NCI-H69 (cell line): ENCODE measurements around the gene PIGH.
"Not testable (repeated sequence)": the region's sequence is repeated elsewhere in the genome, so short reads cannot be mapped to it uniquely, and the experiment has no call there.

Experiments used
- DNase-seq: peaks from one replicate; lab custom pipeline; 2025; lab: John Stamatoyannopoulos, UW

Gene PIGH

DNA sequence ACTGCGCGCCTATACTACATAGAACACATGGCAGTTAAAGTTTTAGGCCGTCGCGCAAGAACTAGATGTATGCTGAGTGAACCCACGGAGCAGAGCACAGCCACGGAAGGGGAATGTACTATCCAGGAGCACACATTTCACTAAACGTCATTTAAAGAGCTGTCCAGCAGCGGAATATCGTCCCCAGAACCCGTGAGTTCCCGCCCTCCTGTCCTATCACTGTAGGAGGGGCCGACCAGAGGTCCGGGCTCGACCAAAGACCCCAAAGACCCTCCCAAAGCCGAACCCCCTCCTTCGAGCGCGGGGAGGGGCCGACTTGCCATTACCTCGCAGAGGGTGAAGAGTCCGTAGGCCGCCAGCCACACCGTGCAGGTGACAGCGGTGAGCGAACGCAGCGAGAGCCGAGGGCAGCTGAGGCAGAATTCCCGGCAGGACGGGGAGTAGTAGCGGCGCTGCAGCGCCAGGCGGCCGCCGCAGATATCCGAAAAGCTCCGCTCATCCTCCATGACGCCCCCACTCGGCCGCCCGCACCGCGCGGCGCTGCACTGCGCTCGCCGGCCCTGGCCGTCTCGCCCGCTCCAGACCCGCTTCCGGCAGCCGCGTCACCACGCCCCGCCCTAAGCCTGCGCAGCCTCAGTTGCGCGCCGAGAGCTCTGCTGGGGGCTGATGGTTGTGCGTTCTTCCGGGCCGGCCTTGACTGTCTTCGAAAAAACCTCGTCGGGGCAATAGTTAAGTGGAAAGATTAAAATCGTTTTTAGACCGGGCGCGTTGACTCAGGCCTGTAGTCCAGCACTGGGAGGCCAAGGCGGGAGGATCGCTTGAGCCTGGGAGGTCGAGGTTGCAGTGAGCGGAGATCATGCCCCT is at the start of gene PIGH:
TSS of gene PIGH (minus strand) at position 571 of the 864 bp plus-strand sequence. CDS start at position 506, 65 bp downstream.
- peak; percentile 95 for DNase-seq

DNA sequence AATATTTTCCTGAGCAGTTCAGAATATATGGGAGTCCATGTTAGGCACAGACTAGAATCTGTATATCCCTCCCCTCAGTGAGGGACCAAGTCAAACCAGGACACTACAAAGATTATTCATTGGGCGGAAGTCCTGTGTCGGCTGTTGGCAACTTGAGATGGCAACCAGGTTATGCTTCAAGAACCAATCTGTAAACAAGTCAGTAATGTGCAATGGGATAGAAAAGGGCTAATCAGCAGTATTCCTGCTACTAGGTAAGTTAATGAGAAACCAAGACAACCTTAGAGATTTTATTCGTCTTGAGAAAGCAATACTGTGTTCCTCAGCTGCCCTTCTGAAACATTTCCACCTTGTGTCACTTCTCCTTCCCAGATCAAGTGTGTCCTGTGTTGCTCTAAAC is 46.1 kb upstream of the PIGH start:
- DNase-seq: no peak

GRCh38 chr14:67645414-67645813 is 45.3 kb upstream of the PIGH start:
- DNase-seq: no peak

GRCh38 chr14:67644428-67644827 is 44.4 kb upstream of the PIGH start:
- no peak for DNase-seq

- DNase-seq: peak; percentile 10
Measured at GRCh38 chr14:67643713-67644112, 43.6 kb upstream of the PIGH start.

GRCh38 chr14:67641902-67642749 is 42.1 kb upstream of the PIGH start:
- no peak for DNase-seq

GRCh38 chr14:67641480-67641879 is 41.4 kb upstream of the PIGH start:
- DNase-seq: no peak

DNA sequence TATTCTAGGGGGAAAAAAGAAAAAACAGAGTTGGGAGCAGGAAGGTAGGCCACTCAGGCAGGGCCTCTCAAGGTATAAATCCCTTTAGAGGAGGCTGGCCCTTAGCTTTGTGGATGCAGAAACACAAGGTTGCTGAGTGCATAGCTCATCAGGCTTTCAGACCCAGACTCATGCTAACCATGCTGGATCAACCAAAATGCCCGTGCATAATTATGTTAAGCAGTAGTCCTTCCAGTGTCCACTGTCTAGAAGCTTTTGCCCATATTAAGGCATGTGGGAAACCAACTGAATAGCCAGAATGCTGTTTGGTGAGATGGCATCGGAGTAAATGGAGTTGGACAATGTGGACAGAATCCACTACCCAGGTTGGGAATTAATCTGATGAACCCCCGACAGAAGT is 38.6 kb upstream of the PIGH start:
- DNase-seq: no peak

GRCh38 chr14:67636361-67636919 is 36.4 kb upstream of the PIGH start:
- peak; percentile 24 for DNase-seq

- DNase-seq: no peak
Measured at GRCh38 chr14:67633451-67634147, 33.5 kb upstream of the PIGH start.

GRCh38 chr14:67630938-67631337 is 30.9 kb upstream of the PIGH start:
- DNase-seq: no peak

- DNase-seq: no peak
Measured at GRCh38 chr14:67630186-67630585, 30.1 kb upstream of the PIGH start.

DNA sequence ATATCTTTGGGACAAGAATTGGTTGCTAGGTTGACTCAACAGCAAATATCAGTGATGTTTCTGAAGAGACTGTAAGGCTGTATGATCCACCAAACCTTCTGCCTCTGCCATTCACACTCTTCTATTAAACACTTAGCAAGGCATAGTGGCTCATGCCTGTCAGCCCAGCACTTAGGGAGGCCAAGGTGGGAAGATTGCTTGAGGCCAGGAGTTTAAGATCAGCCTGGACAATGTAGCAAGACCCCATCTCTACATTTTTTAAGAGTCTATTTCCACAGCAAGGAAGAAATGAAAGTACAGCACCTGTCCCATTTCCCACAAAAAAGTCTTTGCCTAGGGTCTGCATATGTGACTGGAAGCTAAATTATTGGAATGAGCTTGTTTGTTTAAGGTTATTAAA is 27.5 kb upstream of the PIGH start:
- no peak for DNase-seq

- not testable (repeated sequence) for DNase-seq
Measured at GRCh38 chr14:67626131-67626530, 26.1 kb upstream of the PIGH start.

DNA sequence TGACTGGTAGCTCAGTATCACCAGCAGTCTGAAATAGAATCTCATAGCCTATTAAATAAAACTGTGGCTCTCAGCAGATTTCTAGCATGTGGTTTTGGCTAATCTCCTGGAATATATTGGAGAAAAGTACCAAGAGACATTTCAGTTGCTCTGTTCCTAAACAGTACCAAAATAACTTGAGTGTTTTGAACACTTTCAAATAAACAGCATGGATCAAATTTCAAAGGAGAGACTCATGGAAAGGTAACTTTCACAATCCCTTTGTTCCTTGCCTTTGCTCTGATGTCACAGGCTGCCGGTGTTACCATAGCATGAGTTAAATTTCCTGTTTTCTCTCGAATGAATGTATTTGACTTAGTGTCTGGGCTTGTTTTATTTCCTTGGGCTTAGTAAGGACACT is 23.0 kb upstream of the PIGH start:
- no peak for DNase-seq

- DNase-seq: no peak
Measured at GRCh38 chr14:67622675-67623074, 22.6 kb upstream of the PIGH start.

DNA sequence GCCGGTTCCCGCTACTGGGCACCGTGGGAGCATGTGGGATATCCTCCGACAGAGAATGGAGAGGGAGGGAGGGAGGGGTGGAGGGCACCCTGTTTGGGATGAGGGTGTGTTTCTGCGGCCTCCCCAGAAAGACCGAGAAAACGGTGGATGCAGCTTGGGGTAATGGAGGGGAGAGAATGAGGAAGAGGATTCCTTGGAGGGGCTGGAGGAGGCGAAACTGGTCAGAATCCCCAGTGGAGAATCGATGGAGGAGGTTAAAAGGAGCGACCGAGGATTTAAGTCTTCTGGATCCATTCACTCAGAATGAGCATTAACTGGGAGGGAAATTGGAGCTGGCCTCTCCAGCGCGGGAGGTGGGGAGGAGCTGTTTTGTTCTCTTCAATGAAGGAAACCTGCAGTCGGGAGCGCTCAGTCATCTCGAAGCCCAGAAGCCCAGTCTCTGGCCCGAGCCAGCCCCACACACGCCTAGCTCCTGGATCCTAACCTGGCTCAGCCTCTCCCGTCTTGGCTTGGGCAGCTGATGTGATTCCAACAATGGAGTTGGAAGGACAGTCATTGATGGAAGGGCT is 20.2 kb upstream of the PIGH start:
- peak; percentile 70 for DNase-seq

DNA sequence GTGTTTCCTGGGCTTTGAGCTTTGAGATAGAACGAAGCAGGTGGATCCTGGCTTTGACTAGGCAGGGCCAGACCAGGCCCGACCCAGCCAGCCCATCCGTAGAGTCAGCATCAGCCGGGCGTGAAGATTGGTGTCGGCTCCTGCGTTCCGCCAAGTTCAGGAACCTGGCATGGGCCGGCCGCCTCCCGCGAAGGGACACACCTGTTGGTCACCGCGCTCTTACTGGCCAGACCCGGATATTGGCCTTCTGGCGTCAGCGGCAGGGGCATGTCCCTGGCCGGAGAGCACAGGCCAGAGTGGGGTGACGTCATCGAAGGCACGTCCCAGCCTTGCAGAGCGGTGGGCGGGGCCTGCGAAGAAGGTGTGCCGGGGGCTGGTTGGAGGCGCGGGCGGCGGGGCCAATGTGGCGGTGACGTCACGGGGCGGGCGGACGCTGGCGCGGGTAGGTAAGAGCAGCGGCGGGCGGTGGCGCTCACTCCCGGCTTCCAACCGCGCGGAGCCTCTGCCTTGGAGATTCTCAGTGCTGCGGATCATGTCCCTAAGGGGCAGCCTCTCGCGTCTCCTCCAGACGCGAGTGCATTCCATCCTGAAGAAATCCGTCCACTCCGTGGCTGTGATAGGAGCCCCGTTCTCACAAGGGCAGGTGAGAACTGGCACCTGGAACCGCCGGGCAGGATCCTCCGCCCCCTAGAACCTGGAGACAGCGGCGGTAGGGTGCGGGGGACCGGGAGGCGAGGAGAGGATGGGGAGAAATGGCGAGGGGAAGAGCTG is 19.6 kb upstream of the PIGH start, which contains the start of gene ARG2:
TSS of gene ARG2 (plus strand) at position 475 of the 771 bp plus-strand sequence. CDS start at position 533, 58 bp downstream.
- peak; percentile 99 for DNase-seq

GRCh38 chr14:67618617-67619063 is 18.6 kb upstream of the PIGH start:
- peak; percentile 71 for DNase-seq

DNA sequence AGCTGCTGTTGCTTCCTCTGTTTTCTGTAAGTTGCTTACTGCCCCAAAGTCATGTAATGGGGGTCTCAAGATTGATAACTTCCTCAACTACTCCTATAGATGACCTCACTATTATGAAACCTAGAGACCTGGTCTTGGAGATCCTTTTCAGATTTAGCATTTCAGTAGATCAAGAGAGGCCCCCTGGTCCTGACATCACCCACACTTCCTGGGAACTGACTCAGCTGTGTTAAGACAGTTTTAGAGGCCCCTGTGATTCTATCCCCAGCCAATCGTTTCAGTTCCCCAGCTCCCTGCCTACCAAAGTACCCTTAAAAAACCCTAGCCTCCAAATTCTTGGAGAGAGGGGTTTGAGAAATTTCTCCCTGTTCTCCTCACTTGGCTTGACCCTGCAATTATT is 10.4 kb upstream of the PIGH start:
- no peak for DNase-seq
